Measurements from ENCODE around the gene TMEM154. TPM values are rescaled to one million over a fixed set of nuclear protein-coding genes. Genes with fewer than 3 reads are reported as not detected.

TMEM154 gene
- total RNA-seq, 4 donors from 2014 or later, result 0.38 to 1.3 (median 1.0) TPM

GRCh38 chr4:152634110-152634760, 45.6 kb downstream of the TMEM154 start:
- no peak for TF ChIP-seq CTCF (IDR thresholded peaks at IDR 0.05; ENCODE audit: low read depth)

GRCh38 chr4:152633118-152633517, 46.7 kb downstream of the TMEM154 start:
- TF ChIP-seq CTCF (IDR thresholded peaks at IDR 0.05; ENCODE audit: low read depth), result no peak

GRCh38 chr4:152630324-152630723, 49.5 kb downstream of the TMEM154 start:
- no peak for TF ChIP-seq CTCF (IDR thresholded peaks at IDR 0.05; ENCODE audit: low read depth)

- no peak for TF ChIP-seq CTCF (IDR thresholded peaks at IDR 0.05; ENCODE audit: low read depth)
Measured at GRCh38 chr4:152629908-152630307, 49.9 kb downstream of the TMEM154 start.

- no peak for TF ChIP-seq CTCF (IDR thresholded peaks at IDR 0.05; ENCODE audit: low read depth)
Measured at GRCh38 chr4:152628128-152628527, 51.7 kb downstream of the TMEM154 start.

GRCh38 chr4:152626790-152627189, 53.0 kb downstream of the TMEM154 start:
- TF ChIP-seq CTCF (IDR thresholded peaks at IDR 0.05; ENCODE audit: low read depth), result no peak

- TF ChIP-seq CTCF (IDR thresholded peaks at IDR 0.05; ENCODE audit: low read depth), result no peak
Measured at GRCh38 chr4:152620915-152621314, 58.9 kb downstream of the TMEM154 start.

All from subcutaneous adipose tissue (tissue), 4 donors.